Epithelial cell of esophagus (primary cell): ENCODE results near the gene PIK3CB.
"Not testable (repeated sequence)": the region's sequence is repeated elsewhere in the genome, so short reads cannot be mapped to it uniquely, and the experiment has no call there.

Experiments used
- DNase-seq: peaks from one replicate; pipeline ENCODE4 v3.0.0; 2010; ENCODE audit warnings: low read depth
- H3K4me3 ChIP-seq: 2 replicates; pipeline ENCODE4 v1.5.1; 2011; ENCODE audit warnings: mild to moderate bottlenecking, low read length, control low read depth
- TF ChIP-seq, protein P1 (sequence below): IDR thresholded peaks from 2 replicates; pipeline ENCODE4 v1.5.1; 2011; ENCODE audit warnings: low read depth, mild to moderate bottlenecking, low read length, control low read depth, inconsistent platforms; ENCODE audit not compliant: insufficient read depth; ENCODE audit errors: missing control alignments

The PIK3CB gene

DNA sequence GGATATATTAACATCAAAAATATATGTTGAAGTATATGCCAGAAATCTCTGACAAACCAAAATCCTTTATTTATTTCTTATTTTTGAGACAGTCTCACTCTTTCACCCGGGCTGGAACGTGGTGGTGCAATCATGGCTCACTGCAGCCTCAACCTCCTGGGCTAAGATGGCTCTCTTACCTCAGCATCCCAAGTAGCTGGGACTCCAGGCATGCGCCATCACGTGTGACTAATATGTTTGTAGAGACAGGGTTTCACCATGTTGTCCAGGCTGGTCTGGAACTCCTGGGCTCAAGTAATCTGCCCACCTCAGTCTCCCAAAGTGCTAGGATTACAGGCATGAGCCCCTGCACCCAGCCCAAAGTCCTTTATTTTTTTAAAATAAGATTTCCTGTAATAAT is 214.3 kb downstream of the PIK3CB start:
- H3K4me3 ChIP-seq, result no peak overlapping the region
- DNase-seq, result peak; percentile 44
- TF ChIP-seq, protein P1, sequence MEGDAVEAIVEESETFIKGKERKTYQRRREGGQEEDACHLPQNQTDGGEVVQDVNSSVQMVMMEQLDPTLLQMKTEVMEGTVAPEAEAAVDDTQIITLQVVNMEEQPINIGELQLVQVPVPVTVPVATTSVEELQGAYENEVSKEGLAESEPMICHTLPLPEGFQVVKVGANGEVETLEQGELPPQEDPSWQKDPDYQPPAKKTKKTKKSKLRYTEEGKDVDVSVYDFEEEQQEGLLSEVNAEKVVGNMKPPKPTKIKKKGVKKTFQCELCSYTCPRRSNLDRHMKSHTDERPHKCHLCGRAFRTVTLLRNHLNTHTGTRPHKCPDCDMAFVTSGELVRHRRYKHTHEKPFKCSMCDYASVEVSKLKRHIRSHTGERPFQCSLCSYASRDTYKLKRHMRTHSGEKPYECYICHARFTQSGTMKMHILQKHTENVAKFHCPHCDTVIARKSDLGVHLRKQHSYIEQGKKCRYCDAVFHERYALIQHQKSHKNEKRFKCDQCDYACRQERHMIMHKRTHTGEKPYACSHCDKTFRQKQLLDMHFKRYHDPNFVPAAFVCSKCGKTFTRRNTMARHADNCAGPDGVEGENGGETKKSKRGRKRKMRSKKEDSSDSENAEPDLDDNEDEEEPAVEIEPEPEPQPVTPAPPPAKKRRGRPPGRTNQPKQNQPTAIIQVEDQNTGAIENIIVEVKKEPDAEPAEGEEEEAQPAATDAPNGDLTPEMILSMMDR, result no peak

DNA sequence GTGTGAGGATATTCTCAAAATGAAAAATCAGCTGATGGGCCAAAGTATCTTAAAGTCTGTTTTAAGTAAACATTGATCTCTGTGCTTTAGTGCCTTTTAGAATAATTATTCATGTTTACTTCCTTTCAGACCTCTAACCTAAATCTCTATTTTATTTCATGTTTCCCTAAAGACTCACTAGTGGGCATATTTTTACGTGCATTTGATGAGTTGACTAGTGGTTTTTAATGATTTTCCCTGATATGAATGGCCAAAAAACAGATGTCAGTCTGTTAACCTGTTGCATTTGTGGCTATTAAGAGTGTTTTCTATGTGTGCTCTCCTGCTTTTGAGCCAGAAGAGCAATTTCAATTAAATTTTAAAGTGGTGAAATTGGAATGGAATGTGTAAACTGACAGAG is 219.3 kb downstream of the PIK3CB start:
- TF ChIP-seq, protein P1, result no peak
- H3K4me3 ChIP-seq, result no peak overlapping the region
- DNase-seq, result no peak

DNA sequence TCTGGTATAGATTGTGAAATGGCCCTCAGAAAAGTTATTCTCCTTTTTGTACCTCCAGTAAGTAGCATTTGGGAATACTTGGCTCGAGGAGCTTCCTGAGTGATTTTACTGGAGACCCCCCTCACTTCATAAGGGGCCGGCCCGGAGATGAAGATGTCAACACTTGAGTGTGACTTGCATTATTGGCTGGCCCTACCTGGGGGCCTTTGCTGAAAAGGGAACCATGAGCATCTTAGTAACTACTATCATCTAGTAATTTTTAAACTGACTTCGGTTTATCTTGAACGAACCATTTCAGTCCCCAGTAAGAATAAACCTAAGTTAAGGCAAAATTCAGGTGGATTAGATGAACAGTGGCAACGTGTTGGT is 224.8 kb downstream of the PIK3CB start:
- no peak for DNase-seq
- TF ChIP-seq, protein P1, result no peak
- H3K4me3 ChIP-seq, result no peak overlapping the region

DNA sequence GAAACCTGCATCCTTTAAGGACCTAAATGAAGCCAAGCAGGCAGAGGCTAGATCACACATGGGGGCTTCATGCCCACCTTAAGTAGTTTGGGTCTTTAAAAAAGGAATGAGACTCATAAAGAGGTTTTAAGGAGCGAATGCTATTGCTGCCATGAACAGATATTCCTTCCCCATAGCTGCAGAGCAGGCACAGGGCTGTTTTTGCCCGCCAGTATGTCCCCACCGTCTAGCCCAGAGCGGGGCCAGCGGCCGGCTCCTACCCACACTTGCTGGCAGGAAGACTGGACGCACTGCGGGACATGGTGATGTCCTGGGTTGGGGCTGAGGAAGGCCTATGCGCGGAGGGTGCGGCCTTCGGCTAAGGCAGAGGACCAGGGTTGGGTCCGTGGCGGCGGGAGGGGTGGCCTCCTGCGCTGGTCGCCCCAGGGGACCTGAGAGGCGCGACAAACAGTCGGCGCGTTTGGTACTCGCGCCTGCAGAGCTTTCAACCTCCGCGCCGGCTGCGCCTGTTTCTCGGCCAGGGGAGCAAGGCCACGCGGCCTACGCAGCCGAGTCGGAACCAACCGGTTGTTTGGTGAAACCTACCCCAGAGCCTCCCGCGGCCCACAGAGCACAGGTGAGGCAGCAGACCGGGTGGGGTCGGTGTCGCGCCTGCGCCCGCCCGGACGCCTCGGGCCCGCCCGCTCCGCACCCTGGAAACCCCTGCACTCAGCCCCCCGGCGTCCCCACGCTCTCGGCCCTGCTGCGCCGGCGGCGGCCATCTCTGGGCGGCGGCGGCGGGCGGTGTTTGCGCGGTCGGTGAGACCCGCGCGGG is 226.2 kb downstream of the PIK3CB start, which contains the start of gene FAIM:
TSS of gene FAIM (plus strand) at position 450 of the 814 bp plus-strand sequence. CDS start 10,956 bp downstream, outside the sequence.
- H3K4me3 ChIP-seq, result peak within 1 kb of the TSS; percentile 60
- peak; percentile 54 for DNase-seq
- TF ChIP-seq, protein P1, result no peak

DNA sequence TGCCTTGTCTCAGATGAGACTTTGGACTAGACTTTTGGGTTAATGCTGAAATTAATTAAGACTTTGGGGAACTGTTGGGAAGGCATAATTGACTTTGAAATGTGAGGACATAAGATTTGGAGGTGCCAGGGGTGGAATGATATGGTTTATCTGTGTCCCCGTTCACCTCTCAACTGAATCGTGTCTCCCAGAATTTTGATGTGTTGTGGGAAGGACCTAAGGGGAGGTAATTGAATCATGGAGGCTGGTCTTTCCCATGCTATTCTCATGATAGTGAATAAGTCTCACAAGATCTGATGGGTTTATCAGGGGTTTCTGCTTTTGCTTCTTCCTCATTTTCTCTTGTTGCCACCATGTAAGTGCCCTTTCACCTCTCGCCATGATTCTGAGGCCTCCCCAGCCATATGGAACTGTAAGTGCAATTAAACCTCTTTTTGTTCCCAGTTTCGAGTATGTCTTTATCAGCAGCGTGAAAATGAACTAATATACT is 230.6 kb downstream of the PIK3CB start:
- not testable (repeated sequence) for DNase-seq, H3K4me3 ChIP-seq
